Astrocyte (in vitro differentiated cells and primary cell): ENCODE results near the gene NKAP.

ENCODE experiments used
- CTCF ChIP-seq: IDR thresholded peaks from 2 replicates; pipeline ENCODE4 v1.5.1; 2011; ENCODE audit warnings: low read depth, mild to moderate bottlenecking, inconsistent platforms, low read length, moderate library complexity; ENCODE audit not compliant: insufficient read depth
- EZH2 ChIP-seq: IDR thresholded peaks from 2 replicates; pipeline ENCODE4 v1.6.1; 2012; ENCODE audit warnings: mild to moderate bottlenecking, low read length, inconsistent platforms; ENCODE audit not compliant: insufficient read depth

GRCh38 chrX:119871245-119871598 is 72.3 kb downstream of the NKAP start:
- TF ChIP-seq CTCF: no peak
- no peak for TF ChIP-seq EZH2
